ENCODE data around the gene SAMD10. TPM values are rescaled to one million over a fixed set of nuclear protein-coding genes. Genes with fewer than 3 reads are reported as not detected.
A peak's percentile ranks its signal among the peaks of the same experiment; 100 is the strongest.

The SAMD10 gene
- total RNA-seq, 2 experiments from 2014 or later, result 26.0 to 33.4 TPM

GRCh38 chr20:64011366-64011779 lies 31.9 kb upstream of the SAMD10 start:
- Mint-ChIP-seq H3K9me3 (ENCODE audit: low read depth) (peaks cover 5% of the 10 kb centered on the region), H3K4me1 (peaks cover 61% of the 10 kb centered on the region), H3K4me3 (no peak overlapping the region), H3K27ac (peak overlapping the region; percentile 72), H3K27me3 (no peaks in the 10 kb centered on the region), H3K36me3 (peaks cover 57% of the 10 kb centered on the region)
- DNase-seq, result no peak
- peak; percentile 37 for ATAC-seq
- CTCF ChIA-PET, result interaction anchor here (1.3 to 2.5 kb wide), 3 partner anchors 20 to 31 kb away, joined by 4 to 20 read pairs (median 12); partner anchors contain the start of genes PRPF6 and SAMD10

- CTCF ChIA-PET, result interaction anchor here (1.0 to 2.5 kb wide), 4 partner anchors 21 to 31 kb away, joined by 4 to 20 read pairs (median 10); partner anchors contain the start of genes C20orf204, PRPF6 and SAMD10
- no peak overlapping the region for H3K4me3 Mint-ChIP-seq
- DNase-seq (peak; percentile 53), ATAC-seq (peak; percentile 67)
- H3K27ac Mint-ChIP-seq, result peak overlapping the region; percentile 72
- H3K4me1 Mint-ChIP-seq, result peaks cover 60% of the 10 kb centered on the region
- peaks cover 56% of the 10 kb centered on the region for H3K36me3 Mint-ChIP-seq
- H3K9me3 Mint-ChIP-seq (ENCODE audit: low read depth), result peaks cover 5% of the 10 kb centered on the region
- H3K27me3 Mint-ChIP-seq, result no peaks in the 10 kb centered on the region
Measured at GRCh38 chr20:64010711-64011237, 31.3 kb upstream of the SAMD10 start.

- CTCF ChIA-PET, result interaction anchor here (0.9 to 2.5 kb wide), 6 partner anchors 21 to 513 kb away, joined by 3 to 20 read pairs (median 6); partner anchors contain the start of genes C20orf204, PRPF6 and SAMD10
- DNase-seq, result peak; percentile 68
Measured at GRCh38 chr20:64009811-64010387, 30.5 kb upstream of the SAMD10 start.

GRCh38 chr20:64006902-64007301 lies 27.5 kb upstream of the SAMD10 start:
- no peak for DNase-seq
- CTCF ChIA-PET, result interaction anchor here (0.8 to 3.4 kb wide), 3 partner anchors 25 to 142 kb away, joined by 3 to 20 read pairs (median 3); partner anchors contain the start of gene TPD52L2
- peak; percentile 22 for ATAC-seq
- Mint-ChIP-seq H3K4me1 (peaks cover 37% of the 10 kb centered on the region), H3K27me3 (no peaks in the 10 kb centered on the region), H3K4me3 (no peak overlapping the region), H3K36me3 (peaks cover 42% of the 10 kb centered on the region), H3K9me3 (ENCODE audit: low read depth) (peaks cover 5% of the 10 kb centered on the region), H3K27ac (no peak overlapping the region)

More at GRCh38 chr20:64009811-64010387, 30.5 kb upstream of the SAMD10 start:
- peak; percentile 41 for ATAC-seq
- peaks cover 57% of the 10 kb centered on the region for H3K4me1 Mint-ChIP-seq
- H3K27me3 Mint-ChIP-seq, result no peaks in the 10 kb centered on the region
- peak overlapping the region; percentile 6 for H3K4me3 Mint-ChIP-seq
- peak overlapping the region; percentile 72 for H3K27ac Mint-ChIP-seq
- peaks cover 48% of the 10 kb centered on the region for H3K36me3 Mint-ChIP-seq
- peaks cover 5% of the 10 kb centered on the region for H3K9me3 Mint-ChIP-seq (ENCODE audit: low read depth)

GRCh38 chr20:64006490-64006889 lies 27.0 kb upstream of the SAMD10 start:
- no peaks in the 10 kb centered on the region for H3K27me3 Mint-ChIP-seq
- ATAC-seq (no peak), DNase-seq (no peak)
- peaks cover 35% of the 10 kb centered on the region for H3K4me1 Mint-ChIP-seq
- H3K27ac Mint-ChIP-seq, result no peak overlapping the region
- peaks cover 44% of the 10 kb centered on the region for H3K36me3 Mint-ChIP-seq
- peaks cover 5% of the 10 kb centered on the region for H3K9me3 Mint-ChIP-seq (ENCODE audit: low read depth)
- H3K4me3 Mint-ChIP-seq, result no peak overlapping the region
- CTCF ChIA-PET, result interaction anchor here (1.0 to 3.4 kb wide), 2 partner anchors 24 to 32 kb away, joined by 3 to 20 read pairs; no protein-coding TSS in a partner anchor

GRCh38 chr20:64005394-64005793 lies 26.0 kb upstream of the SAMD10 start:
- Mint-ChIP-seq H3K36me3 (peaks cover 43% of the 10 kb centered on the region), H3K27me3 (no peaks in the 10 kb centered on the region), H3K27ac (peak overlapping the region; percentile 6), H3K9me3 (ENCODE audit: low read depth) (peaks cover 5% of the 10 kb centered on the region), H3K4me1 (peaks cover 24% of the 10 kb centered on the region), H3K4me3 (no peak overlapping the region)
- CTCF ChIA-PET, result interaction anchor here (0.9 to 3.4 kb wide), 2 partner anchors 33 to 34 kb away, joined by 3 to 20 read pairs; no protein-coding TSS in a partner anchor
- ATAC-seq, result no peak
- no peak for DNase-seq

GRCh38 chr20:64003960-64004725 lies 24.7 kb upstream of the SAMD10 start:
- CTCF ChIA-PET, result interaction anchor here (0.9 kb wide), 1 partner anchor 35 kb away, joined by 3 read pairs; no protein-coding TSS in a partner anchor
- H3K9me3 Mint-ChIP-seq (ENCODE audit: low read depth), result peaks cover 3% of the 10 kb centered on the region
- H3K36me3 Mint-ChIP-seq, result peaks cover 41% of the 10 kb centered on the region
- no peak overlapping the region for H3K27ac Mint-ChIP-seq
- no peak for DNase-seq
- no peaks in the 10 kb centered on the region for H3K27me3 Mint-ChIP-seq
- no peak overlapping the region for H3K4me3 Mint-ChIP-seq
- ATAC-seq, result no peak
- H3K4me1 Mint-ChIP-seq, result peaks cover 12% of the 10 kb centered on the region

GRCh38 chr20:64001607-64002011 lies 22.2 kb upstream of the SAMD10 start:
- Mint-ChIP-seq H3K27ac (peak overlapping the region; percentile 1), H3K4me3 (no peak overlapping the region), H3K4me1 (peaks cover under 1% of the 10 kb centered on the region), H3K36me3 (peaks cover 39% of the 10 kb centered on the region), H3K27me3 (no peaks in the 10 kb centered on the region), H3K9me3 (ENCODE audit: low read depth) (no peaks in the 10 kb centered on the region)
- DNase-seq, result no peak
- no peak for ATAC-seq
- CTCF ChIA-PET, result interaction anchor here (1.3 to 3.4 kb wide), 2 partner anchors 18 to 37 kb away, joined by 3 to 18 read pairs; no protein-coding TSS in a partner anchor

- Mint-ChIP-seq H3K36me3 (peaks cover 42% of the 10 kb centered on the region), H3K4me1 (no peaks in the 10 kb centered on the region), H3K9me3 (ENCODE audit: low read depth) (no peaks in the 10 kb centered on the region), H3K27ac (no peak overlapping the region), H3K27me3 (no peaks in the 10 kb centered on the region), H3K4me3 (no peak overlapping the region)
- CTCF ChIA-PET, result interaction anchor here (3.4 kb wide), 1 partner anchor 38 kb away, joined by 18 read pairs; no protein-coding TSS in a partner anchor
- no peak for DNase-seq
- ATAC-seq, result no peak
Measured at GRCh38 chr20:64000906-64001305, 21.5 kb upstream of the SAMD10 start.

- Mint-ChIP-seq H3K4me1 (peaks cover 42% of the 10 kb centered on the region), H3K36me3 (peaks cover 32% of the 10 kb centered on the region), H3K4me3 (peak overlapping the region; percentile 28), H3K27me3 (no peaks in the 10 kb centered on the region), H3K27ac (peak overlapping the region; percentile 27), H3K9me3 (ENCODE audit: low read depth) (no peaks in the 10 kb centered on the region)
- CTCF ChIA-PET, result interaction anchor here (1.2 to 4.5 kb wide), 7 partner anchors 9 to 446 kb away, joined by 3 to 190 read pairs (median 3); partner anchors contain the start of genes C20orf204 and PTK6
- no peak for ATAC-seq
- no peak for DNase-seq
Measured at GRCh38 chr20:63982937-63983336, 3.5 kb upstream of the SAMD10 start.

GRCh38 chr20:63980806-63981728 lies 1.6 kb upstream of the SAMD10 start, which contains the start of gene PRPF6:
Gene PRPF6 (plus strand): TSS chr20:63981132. CDS start chr20:63981246, 114 bp downstream.
- Mint-ChIP-seq H3K4me3 (peak within 1 kb of the TSS; percentile 92), H3K27me3 (no peaks in the 10 kb centered on the region), H3K4me1 (peaks cover 59% of the 10 kb centered on the region), H3K27ac (peak within 1 kb of the TSS; percentile 99), H3K36me3 (peaks cover 30% of the 10 kb centered on the region), H3K9me3 (ENCODE audit: low read depth) (no peaks in the 10 kb centered on the region)
- ATAC-seq (peak; percentile 64), DNase-seq (peak; percentile 97)
- CTCF ChIA-PET, result interaction anchor here (0.7 to 4.5 kb wide), 31 partner anchors 7 to 339 kb away, joined by 3 to 190 read pairs (median 6); partner anchors contain the start of genes ARFRP1, C20orf204, OPRL1 and RGS19

- no peaks in the 10 kb centered on the region for H3K27me3 Mint-ChIP-seq
- peak; percentile 74 for DNase-seq
- CTCF ChIA-PET, result interaction anchor here (0.7 to 4.5 kb wide), 29 partner anchors 9 to 443 kb away, joined by 3 to 190 read pairs (median 6); partner anchors contain the start of genes ARFRP1, C20orf204, OPRL1 and RGS19
- peak overlapping the region; percentile 92 for H3K4me3 Mint-ChIP-seq
- ATAC-seq, result peak; percentile 24
- peaks cover 27% of the 10 kb centered on the region for H3K36me3 Mint-ChIP-seq
- no peaks in the 10 kb centered on the region for H3K9me3 Mint-ChIP-seq (ENCODE audit: low read depth)
- peaks cover 61% of the 10 kb centered on the region for H3K4me1 Mint-ChIP-seq
- H3K27ac Mint-ChIP-seq, result peak overlapping the region; percentile 99
Measured at GRCh38 chr20:63980317-63980805, 919 bp upstream of the SAMD10 start.
